ENCODE measurements around the gene FPR3.

DNA sequence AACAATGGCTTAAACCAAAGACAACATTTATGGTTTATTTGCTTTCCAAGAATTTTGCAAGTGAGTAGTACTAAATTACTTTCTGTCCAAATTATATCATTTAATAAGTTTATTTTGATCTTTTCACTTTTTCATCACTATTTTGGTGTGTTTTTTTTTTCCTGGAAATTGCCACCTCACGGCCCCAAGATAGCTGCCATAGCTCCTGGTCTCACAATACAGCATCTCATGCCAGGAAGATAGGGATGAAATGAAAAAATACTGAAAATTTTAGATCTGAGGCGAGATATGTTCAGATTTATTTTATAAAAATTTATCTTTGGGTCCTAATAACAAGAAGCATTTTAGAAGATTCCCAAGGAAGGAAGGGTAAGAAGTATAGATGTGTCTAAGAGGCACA lies 6.9 kb upstream of the FPR3 start:
- TF ChIP-seq, protein P1, sequence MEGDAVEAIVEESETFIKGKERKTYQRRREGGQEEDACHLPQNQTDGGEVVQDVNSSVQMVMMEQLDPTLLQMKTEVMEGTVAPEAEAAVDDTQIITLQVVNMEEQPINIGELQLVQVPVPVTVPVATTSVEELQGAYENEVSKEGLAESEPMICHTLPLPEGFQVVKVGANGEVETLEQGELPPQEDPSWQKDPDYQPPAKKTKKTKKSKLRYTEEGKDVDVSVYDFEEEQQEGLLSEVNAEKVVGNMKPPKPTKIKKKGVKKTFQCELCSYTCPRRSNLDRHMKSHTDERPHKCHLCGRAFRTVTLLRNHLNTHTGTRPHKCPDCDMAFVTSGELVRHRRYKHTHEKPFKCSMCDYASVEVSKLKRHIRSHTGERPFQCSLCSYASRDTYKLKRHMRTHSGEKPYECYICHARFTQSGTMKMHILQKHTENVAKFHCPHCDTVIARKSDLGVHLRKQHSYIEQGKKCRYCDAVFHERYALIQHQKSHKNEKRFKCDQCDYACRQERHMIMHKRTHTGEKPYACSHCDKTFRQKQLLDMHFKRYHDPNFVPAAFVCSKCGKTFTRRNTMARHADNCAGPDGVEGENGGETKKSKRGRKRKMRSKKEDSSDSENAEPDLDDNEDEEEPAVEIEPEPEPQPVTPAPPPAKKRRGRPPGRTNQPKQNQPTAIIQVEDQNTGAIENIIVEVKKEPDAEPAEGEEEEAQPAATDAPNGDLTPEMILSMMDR (IDR thresholded peaks at IDR 0.05): no peak
- TF ChIP-seq EZH2phosphoT487 (IDR thresholded peaks at IDR 0.05): no peak
